ENCODE data around the gene PDE7B.

DNA sequence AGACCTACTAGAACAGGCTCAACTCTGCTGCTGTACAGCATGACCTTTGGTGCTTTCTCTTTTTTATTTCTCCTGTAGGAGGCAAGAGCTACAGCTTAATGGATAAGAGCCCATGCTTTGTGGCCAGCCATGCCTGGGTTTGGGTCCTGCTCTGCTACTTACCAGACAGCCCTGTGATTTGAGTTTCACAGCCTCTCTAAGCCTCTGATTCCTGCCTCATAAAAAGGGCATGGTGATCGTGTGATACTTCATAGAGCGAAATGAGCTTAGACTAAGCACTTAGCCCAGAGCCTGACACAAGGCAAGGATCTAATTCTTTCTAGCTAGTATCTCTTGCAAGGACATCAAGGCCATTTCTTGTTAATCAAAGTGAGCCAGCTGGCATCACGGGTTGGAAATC, 19.3 kb upstream of the PDE7B start:
- TF ChIP-seq POLR2A (IDR thresholded peaks at IDR 0.05) = no peak
- TF ChIP-seq, protein P1, sequence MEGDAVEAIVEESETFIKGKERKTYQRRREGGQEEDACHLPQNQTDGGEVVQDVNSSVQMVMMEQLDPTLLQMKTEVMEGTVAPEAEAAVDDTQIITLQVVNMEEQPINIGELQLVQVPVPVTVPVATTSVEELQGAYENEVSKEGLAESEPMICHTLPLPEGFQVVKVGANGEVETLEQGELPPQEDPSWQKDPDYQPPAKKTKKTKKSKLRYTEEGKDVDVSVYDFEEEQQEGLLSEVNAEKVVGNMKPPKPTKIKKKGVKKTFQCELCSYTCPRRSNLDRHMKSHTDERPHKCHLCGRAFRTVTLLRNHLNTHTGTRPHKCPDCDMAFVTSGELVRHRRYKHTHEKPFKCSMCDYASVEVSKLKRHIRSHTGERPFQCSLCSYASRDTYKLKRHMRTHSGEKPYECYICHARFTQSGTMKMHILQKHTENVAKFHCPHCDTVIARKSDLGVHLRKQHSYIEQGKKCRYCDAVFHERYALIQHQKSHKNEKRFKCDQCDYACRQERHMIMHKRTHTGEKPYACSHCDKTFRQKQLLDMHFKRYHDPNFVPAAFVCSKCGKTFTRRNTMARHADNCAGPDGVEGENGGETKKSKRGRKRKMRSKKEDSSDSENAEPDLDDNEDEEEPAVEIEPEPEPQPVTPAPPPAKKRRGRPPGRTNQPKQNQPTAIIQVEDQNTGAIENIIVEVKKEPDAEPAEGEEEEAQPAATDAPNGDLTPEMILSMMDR (IDR thresholded peaks at IDR 0.05) = no peak

Measured in Peyer's patch (tissue), 4 donors.